Osteoblast (primary cell): Measurements from ENCODE around the gene ACBD6. TPM values are rescaled to one million over a fixed set of nuclear protein-coding genes. Genes with fewer than 3 reads are reported as not detected.

Source experiments
- DNase-seq: peaks from one replicate; pipeline ENCODE4 v3.0.0; 2011; ENCODE audit warnings: low spot score, mixed read lengths; ENCODE audit not compliant: insufficient read length; ENCODE audit errors: missing footprints
- H2AFZ ChIP-seq: 2 replicates; pipeline ENCODE4 v1.6.0; 2011; ENCODE audit warnings: mild to moderate bottlenecking, low read length
- H3K27ac ChIP-seq: 2 replicates; pipeline ENCODE4 v1.5.1; 2011; ENCODE audit warnings: mild to moderate bottlenecking, low read depth, low read length, moderate library complexity
- H3K27me3 ChIP-seq: 2 replicates; pipeline ENCODE4 v1.6.0; 2012; ENCODE audit warnings: mild to moderate bottlenecking, control low read depth, inconsistent platforms, low read length, moderate library complexity; ENCODE audit not compliant: insufficient read depth
- H3K36me3 ChIP-seq: 2 replicates; pipeline ENCODE4 v1.5.1; 2011; ENCODE audit warnings: mild to moderate bottlenecking, low read length, control low read depth, moderate library complexity; ENCODE audit not compliant: insufficient read depth
- H3K4me1 ChIP-seq: 2 replicates; pipeline ENCODE4 v1.5.1; 2011; ENCODE audit warnings: mild to moderate bottlenecking, low read length, control low read depth, moderate library complexity; ENCODE audit not compliant: insufficient read depth
- H3K4me2 ChIP-seq: 2 replicates; pipeline ENCODE4 v1.6.0; 2011; ENCODE audit warnings: mild to moderate bottlenecking, low read length; ENCODE audit not compliant: insufficient read depth
- H3K4me3 ChIP-seq: fragments of 200-600 bp; sonication (generic); 3 replicates; pipeline ENCODE4 v1.5.1; 2012; ENCODE audit warnings: mild to moderate bottlenecking, low read length, inconsistent platforms; ENCODE audit not compliant: insufficient read depth
- H3K79me2 ChIP-seq: 2 replicates; pipeline ENCODE4 v1.6.0; 2012; ENCODE audit warnings: mild to moderate bottlenecking, low read length, control low read depth, inconsistent platforms; ENCODE audit not compliant: insufficient read depth
- H3K9me3 ChIP-seq: 2 replicates; pipeline ENCODE4 v1.5.1; 2011; ENCODE audit warnings: low read depth, low read length, control low read depth
- H4K20me1 ChIP-seq: 2 replicates; pipeline ENCODE4 v1.6.0; 2012; ENCODE audit warnings: mild to moderate bottlenecking, low read length, control low read depth; ENCODE audit not compliant: insufficient read depth
- CTCF ChIP-seq: IDR thresholded peaks from 2 replicates; pipeline ENCODE4 v1.5.1; 2011; ENCODE audit warnings: mild to moderate bottlenecking, low read depth, low read length, moderate library complexity; ENCODE audit errors: extremely low read depth
- total RNA-seq: library from RNA; depleted of rRNA; stranded (reverse); fragments of >200 nt; gene quantifications from 2 replicates; pipeline ENCODE4 v1.2.3, GENCODE V29; 2012

The ACBD6 gene
- total RNA-seq, 1 donor = 55.7 TPM

DNA sequence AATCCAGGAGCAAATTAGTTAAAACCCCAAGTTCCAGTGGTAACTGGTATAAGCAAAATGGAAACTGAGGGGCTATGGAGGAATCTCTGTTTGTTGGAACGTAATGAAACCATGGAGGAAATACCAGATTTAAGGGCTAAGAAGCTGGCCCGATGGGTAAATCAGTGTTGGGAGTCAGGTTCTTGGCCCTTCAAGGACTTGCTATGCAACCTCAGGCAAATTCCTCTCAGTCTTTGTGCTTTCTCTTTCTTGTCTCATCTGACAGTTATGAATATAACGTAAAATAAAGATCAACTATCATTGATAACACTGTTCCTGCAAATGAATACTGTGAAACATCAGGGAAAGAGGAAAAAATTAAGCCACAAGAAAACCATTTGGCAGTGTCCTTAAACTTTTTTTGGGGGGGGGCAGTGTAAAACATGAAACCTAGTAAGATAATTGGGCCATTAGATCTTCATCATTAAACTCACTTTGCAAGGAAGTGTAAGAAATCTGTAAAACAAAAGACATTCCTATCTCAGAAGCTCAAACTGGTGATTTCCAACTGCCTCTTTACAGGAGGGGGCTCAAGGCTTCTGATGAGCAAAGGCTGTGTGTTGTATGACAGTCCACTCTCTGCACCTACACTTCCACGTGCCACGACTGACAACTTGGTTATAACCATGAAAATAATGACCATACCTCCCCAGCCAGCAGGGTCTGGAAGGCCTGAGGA, 224.7 kb downstream of the ACBD6 start:
- Histone ChIP-seq H3K9me3 (no peaks in the 10 kb centered on the region), H3K27me3 (no peaks in the 10 kb centered on the region), H3K4me2 (no peak overlapping the region), H3K79me2 (no peaks in the 10 kb centered on the region), H3K4me3 (no peak overlapping the region), H3K4me1 (no peaks in the 10 kb centered on the region), H2AFZ (no peak overlapping the region), H3K27ac (no peak overlapping the region), H4K20me1 (no peaks in the 10 kb centered on the region), H3K36me3 (peaks cover 4% of the 10 kb centered on the region)
- TF ChIP-seq CTCF = no peak
- no peak for DNase-seq

GRCh38 chr1:180275726-180276125, 226.7 kb downstream of the ACBD6 start:
- no peak overlapping the region for H3K4me2 ChIP-seq
- no peaks in the 10 kb centered on the region for H3K79me2 ChIP-seq
- no peak overlapping the region for H2AFZ ChIP-seq
- H4K20me1 ChIP-seq = no peaks in the 10 kb centered on the region
- DNase-seq = no peak
- H3K9me3 ChIP-seq = no peaks in the 10 kb centered on the region
- H3K4me3 ChIP-seq = no peak overlapping the region
- peaks cover 4% of the 10 kb centered on the region for H3K36me3 ChIP-seq
- no peak overlapping the region for H3K27ac ChIP-seq
- TF ChIP-seq CTCF = no peak
- no peaks in the 10 kb centered on the region for H3K4me1 ChIP-seq
- no peaks in the 10 kb centered on the region for H3K27me3 ChIP-seq

GRCh38 chr1:180274221-180274620, 228.2 kb downstream of the ACBD6 start:
- Histone ChIP-seq H3K4me2 (no peak overlapping the region), H2AFZ (no peak overlapping the region), H3K36me3 (peaks cover 4% of the 10 kb centered on the region), H3K79me2 (no peaks in the 10 kb centered on the region), H3K27me3 (no peaks in the 10 kb centered on the region), H4K20me1 (no peaks in the 10 kb centered on the region), H3K9me3 (no peaks in the 10 kb centered on the region), H3K4me3 (no peak overlapping the region), H3K4me1 (no peaks in the 10 kb centered on the region), H3K27ac (no peak overlapping the region)
- TF ChIP-seq CTCF = no peak
- no peak for DNase-seq

- H4K20me1 ChIP-seq = no peaks in the 10 kb centered on the region
- H3K36me3 ChIP-seq = peaks cover 4% of the 10 kb centered on the region
- H3K4me1 ChIP-seq = no peaks in the 10 kb centered on the region
- no peak overlapping the region for H2AFZ ChIP-seq
- no peaks in the 10 kb centered on the region for H3K9me3 ChIP-seq
- no peak for DNase-seq
- H3K4me3 ChIP-seq = no peak overlapping the region
- H3K27me3 ChIP-seq = no peaks in the 10 kb centered on the region
- H3K27ac ChIP-seq = no peak overlapping the region
- H3K4me2 ChIP-seq = no peak overlapping the region
- TF ChIP-seq CTCF = no peak
- H3K79me2 ChIP-seq = no peaks in the 10 kb centered on the region
Observed at GRCh38 chr1:180273066-180273465, 229.3 kb downstream of the ACBD6 start.
